GM19025 (cell line): ENCODE results near the gene IMPG2.

Source experiments
- ATAC-seq: cut with Tn5 transposase; IDR thresholded peaks from one replicate; pipeline ENCODE4 v1.9.1; 2021; ENCODE audit warnings: mild to moderate bottlenecking, low read depth, moderate library complexity; ENCODE audit not compliant: unreplicated experiment

The IMPG2 gene

DNA sequence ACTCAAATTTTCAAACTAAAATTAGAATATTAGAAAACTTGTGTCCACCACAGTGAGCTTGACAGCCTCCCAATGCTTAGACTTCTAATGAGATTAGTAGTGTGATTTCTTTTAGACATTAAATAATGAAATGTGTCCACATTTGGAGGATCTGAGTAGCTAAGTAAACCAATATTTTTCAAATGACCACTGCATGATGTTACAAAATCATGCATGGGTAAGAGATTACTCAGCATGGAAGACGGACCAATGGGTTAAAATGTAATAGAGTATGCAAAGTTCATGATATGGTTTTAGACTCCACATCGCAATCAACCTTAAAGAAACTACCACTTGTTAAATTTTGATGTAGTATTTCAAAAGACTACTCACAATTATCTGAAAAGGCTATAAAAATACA, 130.6 kb downstream of the IMPG2 start:
- no peak for ATAC-seq

DNA sequence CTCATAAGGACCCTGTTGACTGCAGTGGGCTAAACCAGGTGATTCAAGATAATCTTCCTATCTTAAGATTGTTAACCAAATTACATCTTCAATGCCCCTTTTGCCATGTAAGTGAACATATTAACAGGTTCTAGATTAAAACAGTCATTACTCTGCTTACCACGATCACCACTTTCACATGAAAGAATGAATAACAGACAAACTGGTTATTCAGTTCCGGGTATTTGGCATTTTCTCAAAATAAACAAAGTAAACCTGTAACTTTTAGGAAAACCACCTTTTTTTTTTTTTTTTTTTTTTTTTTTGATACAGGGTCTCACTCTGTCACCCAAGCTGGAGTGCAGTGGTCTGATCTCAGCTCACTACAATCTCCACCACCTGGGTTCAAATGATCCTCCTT, 131.2 kb downstream of the IMPG2 start:
- no peak for ATAC-seq

DNA sequence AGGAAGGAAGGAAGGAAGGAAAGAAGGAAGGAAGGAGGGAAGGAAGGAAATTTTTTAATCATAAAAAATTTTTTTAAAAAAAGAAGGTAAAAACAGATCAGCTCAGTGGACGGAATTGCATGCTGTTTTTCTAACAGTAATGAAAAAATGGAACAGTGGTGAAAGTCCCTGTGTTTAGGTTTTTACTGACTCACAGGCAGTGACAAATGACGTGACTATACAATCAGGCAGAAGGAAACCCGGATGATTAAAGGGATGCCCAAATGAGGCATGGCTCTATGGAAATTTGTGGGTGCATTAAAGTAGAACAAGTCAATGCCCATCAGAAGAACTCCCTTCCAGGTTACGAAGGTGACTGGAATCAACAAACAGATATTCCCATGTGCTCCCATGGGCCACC, 135.0 kb downstream of the IMPG2 start:
- ATAC-seq: no peak

DNA sequence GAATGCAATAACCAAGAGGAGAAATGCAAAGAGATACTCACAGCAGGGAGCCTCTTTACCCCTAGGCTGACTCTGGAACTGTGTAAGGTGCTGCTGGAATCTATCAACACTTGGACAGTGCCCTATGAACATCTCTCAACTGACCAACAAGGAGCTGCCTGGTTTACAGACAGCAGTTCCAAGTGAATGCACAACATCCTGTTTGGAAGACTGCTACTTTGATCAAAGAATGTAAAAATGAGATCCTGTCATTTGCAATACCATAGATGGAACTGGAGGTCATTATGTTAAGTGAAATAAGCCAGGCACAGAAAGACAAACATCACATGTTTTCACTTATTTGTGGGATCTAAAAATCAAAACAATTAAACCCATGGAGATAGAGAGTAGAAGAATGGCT, 136.3 kb downstream of the IMPG2 start:
- ATAC-seq: no peak

DNA sequence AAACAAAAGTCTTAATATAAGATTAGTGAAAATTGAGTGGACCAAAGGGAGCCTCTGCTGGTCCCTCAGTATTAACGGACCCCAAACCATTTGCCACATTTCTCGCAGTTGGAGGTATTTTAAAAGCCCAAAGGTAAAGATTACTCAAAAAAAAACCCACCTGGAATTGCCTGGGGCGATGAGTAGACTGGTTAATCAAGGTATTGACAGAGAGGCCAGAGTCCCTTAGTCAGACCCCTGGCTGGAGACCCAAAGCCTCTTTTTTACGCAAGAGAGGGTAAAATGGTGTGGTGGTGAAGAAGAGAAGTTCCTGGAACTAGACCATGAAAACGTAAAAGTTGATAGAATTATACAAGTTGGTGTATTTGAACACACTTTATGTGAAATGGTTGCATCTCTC, 137.2 kb downstream of the IMPG2 start:
- ATAC-seq: no peak

DNA sequence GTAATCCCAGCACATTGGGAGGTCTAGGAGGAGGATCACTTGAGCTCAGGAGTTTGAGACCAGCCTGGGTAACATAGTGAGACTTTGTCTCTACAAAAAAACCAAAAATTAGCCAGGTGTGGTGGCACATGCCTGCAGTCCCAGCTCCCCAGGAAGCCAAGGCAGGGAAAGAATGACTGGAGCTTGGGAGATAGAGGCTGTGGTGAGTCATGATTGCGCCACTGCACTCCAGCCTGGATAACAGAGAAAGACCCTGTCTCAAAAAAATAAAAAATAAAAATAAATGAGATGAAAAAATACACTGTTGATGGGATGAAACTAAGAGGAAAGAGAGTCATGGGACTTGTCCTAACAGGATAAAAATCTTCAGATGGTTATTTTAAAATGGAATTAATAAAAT, 137.6 kb downstream of the IMPG2 start:
- ATAC-seq: no peak

DNA sequence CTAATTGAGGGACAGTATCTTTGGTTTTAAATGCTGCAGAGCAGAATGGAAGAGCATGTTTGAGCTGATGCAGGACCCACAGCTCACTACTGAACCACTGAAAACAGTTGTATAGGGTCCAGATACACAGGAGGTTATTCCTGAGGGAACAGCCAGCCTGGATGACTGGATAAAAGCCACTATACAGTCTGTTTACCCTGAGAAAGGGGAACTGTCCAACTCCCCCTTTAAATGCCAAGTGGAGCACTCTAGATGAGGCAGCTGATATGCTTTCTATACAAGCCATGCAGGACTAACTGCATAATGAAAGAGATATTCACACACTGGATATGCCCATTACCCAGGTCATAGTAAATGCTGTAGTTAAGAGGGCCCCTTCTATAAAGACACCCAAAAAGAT, 138.6 kb downstream of the IMPG2 start:
- ATAC-seq: no peak

DNA sequence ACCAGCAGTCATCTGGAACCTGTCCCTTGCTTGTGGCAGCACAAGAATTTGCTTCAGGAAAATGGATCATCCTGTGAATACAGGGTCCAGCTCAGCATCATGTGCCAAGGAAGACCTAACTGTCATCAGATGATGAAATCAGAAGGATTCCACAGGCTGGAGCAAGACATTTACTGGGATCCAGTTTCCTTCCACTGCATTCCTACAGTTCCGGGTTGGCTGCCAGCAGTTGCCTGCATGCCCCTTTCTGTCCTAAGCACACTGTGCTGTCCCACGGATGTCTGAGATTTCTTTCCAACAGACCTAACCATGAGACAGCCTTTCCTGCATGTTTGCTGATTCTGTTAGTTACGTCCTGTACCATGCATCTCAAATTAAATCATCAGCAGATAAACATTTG, 140.7 kb downstream of the IMPG2 start:
- ATAC-seq: no peak

DNA sequence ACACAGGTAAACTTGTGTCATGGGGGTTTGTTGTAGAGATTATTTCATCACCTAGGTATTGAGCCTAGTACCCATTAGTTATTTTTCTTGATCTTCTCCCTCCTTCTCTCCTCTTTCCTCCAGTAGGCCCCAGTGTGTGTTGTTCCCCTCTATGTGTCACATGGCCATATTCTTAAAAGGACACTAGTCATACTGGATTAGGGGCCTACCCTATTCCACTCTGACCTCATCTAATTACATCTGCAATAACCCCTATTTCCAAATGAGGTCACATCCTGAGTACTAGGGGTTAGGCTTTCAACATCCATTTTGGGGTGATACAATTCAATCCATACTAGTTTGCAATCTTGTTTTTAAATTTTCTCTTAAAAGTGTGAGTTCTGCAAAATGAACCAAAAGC, 142.8 kb downstream of the IMPG2 start:
- no peak for ATAC-seq
